Measurements from ENCODE around the gene CDKL4. TPM values are rescaled to one million over a fixed set of nuclear protein-coding genes. Genes with fewer than 3 reads are reported as not detected.
A peak's percentile ranks its signal among the peaks of the same experiment; 100 is the strongest.

Gene CDKL4
- polyA plus RNA-seq, 2 of the 4 experiments (the other 2 are of a cell fraction): 0.06 TPM; not detected in 1

GRCh38 chr2:39179974-39180960 is 63.5 kb downstream of the CDKL4 start:
- Histone ChIP-seq H3K4me2 (no peak overlapping the region), H3K27ac (no peak overlapping the region), H3K4me3 (no peak overlapping the region), H3K9me3 (no peaks in the 10 kb centered on the region), H3K4me1 (no peaks in the 10 kb centered on the region)
- DNase-seq (ENCODE audit: low read depth in 1 of 2, low spot score in 1 of 2) (no peak), FAIRE-seq (no peak), ATAC-seq (peak; percentile 33 to 40; a peak in 1 of 6 replicates)
- TF ChIP-seq GATA3 (IDR thresholded peaks at IDR 0.05; ENCODE audit: borderline replicate concordance) (no peak), MYC (IDR thresholded peaks at IDR 0.05; ENCODE audit: borderline replicate concordance, low read length) (no peak), RARB (CRISPR knock-in tag; IDR thresholded peaks at IDR 0.05) (no peak), ELK1 (IDR thresholded peaks at IDR 0.05; ENCODE audit: low read depth, low read length) (no peak), BCL3 (IDR thresholded peaks at IDR 0.05) (no peak), POLR2A (IDR thresholded peaks at IDR 0.05; ENCODE audit: low read length) (0 out of 2 replicates have a peak, but pooled peaks have one; percentile 6)
- ChIA-PET CTCF (interaction anchor here (0.6 to 1.4 kb wide), 5 partner anchors 12 to 1317 kb away, joined by 3 to 4 read pairs (median 4); no protein-coding TSS in a partner anchor), POLR2A (no interaction called here)
- 73% methylated on average over 12 of the region's 12 CpGs for WGBS (ENCODE audit: missing lambda C conversion rate)

GRCh38 chr2:39178756-39179155 is 65.0 kb downstream of the CDKL4 start:
- no peak overlapping the region for H3K4me2 ChIP-seq
- ChIA-PET POLR2A (no interaction called here), CTCF (interaction anchor here (1.0 to 1.1 kb wide), 2 partner anchors 10 to 119 kb away, joined by 3 read pairs; no protein-coding TSS in a partner anchor)
- 75% methylated on average over 4 of the region's 4 CpGs for WGBS (ENCODE audit: missing lambda C conversion rate)
- DNase-seq (ENCODE audit: low read depth in 1 of 2, low spot score in 1 of 2) (no peak), ATAC-seq (no peak), FAIRE-seq (no peak)
- no peak overlapping the region for H3K4me3 ChIP-seq
- H3K4me1 ChIP-seq: no peaks in the 10 kb centered on the region
- H3K27ac ChIP-seq: no peak overlapping the region
- TF ChIP-seq NPAS2 (CRISPR knock-in tag; IDR thresholded peaks at IDR 0.05; ENCODE audit: borderline replicate concordance): no peak
- peak; percentile 22 to 56; a peak in 1 of 4 replicates for TF ChIP-seq CEBPB (IDR thresholded peaks at IDR 0.05)
- no peaks in the 10 kb centered on the region for H3K9me3 ChIP-seq

- no peaks in the 10 kb centered on the region for H3K4me1 ChIP-seq
- ChIA-PET CTCF (interaction anchor here (0.8 to 0.9 kb wide), 2 partner anchors 9 to 22 kb away, joined by 3 read pairs; no protein-coding TSS in a partner anchor), POLR2A (no interaction called here)
- DNase-seq (ENCODE audit: low read depth in 1 of 2, low spot score in 1 of 2) (no peak), FAIRE-seq (no peak), ATAC-seq (0 out of 6 replicates have a peak, but pooled peaks of 1 of the 2 experiments have one; percentile 31)
- no peaks in the 10 kb centered on the region for H3K9me3 ChIP-seq
- H3K4me3 ChIP-seq: no peak overlapping the region
- no peak overlapping the region for H3K4me2 ChIP-seq
- TF ChIP-seq MAFK (IDR thresholded peaks at IDR 0.05; ENCODE audit: partially characterized antibody) (no peak), KDM1A (IDR thresholded peaks at IDR 0.05; ENCODE audit: low read depth) (no peak), HOXB13 (CRISPR knock-in tag; IDR thresholded peaks at IDR 0.05; ENCODE audit: low read depth) (no peak), TFCP2L1 (CRISPR knock-in tag; IDR thresholded peaks at IDR 0.05) (no peak), MAZ (IDR thresholded peaks at IDR 0.05; ENCODE audit: borderline replicate concordance, low read depth, low read length) (no peak), ESRRA (IDR thresholded peaks at IDR 0.05; ENCODE audit: borderline replicate concordance, low read length) (no peak), POLR2AphosphoS2 (conservative IDR thresholded peaks at IDR 0.05; ENCODE audit: low read length) (no peak), NFE2L2 (conservative IDR thresholded peaks at IDR 0.05; ENCODE audit: low read length) (no peak), MAX (IDR thresholded peaks at IDR 0.05) (no peak), HMGXB4 (CRISPR knock-in tag; IDR thresholded peaks at IDR 0.05; ENCODE audit: borderline replicate concordance) (no peak), E2F6 (IDR thresholded peaks at IDR 0.05; ENCODE audit: borderline replicate concordance, low read depth) (no peak), POLR2A (IDR thresholded peaks at IDR 0.05; ENCODE audit: low read length) (no peak), BCL3 (IDR thresholded peaks at IDR 0.05) (no peak), EHMT2 (IDR thresholded peaks at IDR 0.05; ENCODE audit: low read depth) (no peak), GATA3 (IDR thresholded peaks at IDR 0.05; ENCODE audit: borderline replicate concordance) (no peak), RFX5 (IDR thresholded peaks at IDR 0.05) (no peak), FOSB (CRISPR knock-in tag; IDR thresholded peaks at IDR 0.05) (no peak), NPAS2 (CRISPR knock-in tag; IDR thresholded peaks at IDR 0.05; ENCODE audit: borderline replicate concordance) (no peak), ZFP36 (IDR thresholded peaks at IDR 0.05; ENCODE audit: borderline replicate concordance, partially characterized antibody) (no peak)
- no peak overlapping the region for H3K27ac ChIP-seq
- 45% methylated on average over 4 of the region's 4 CpGs for WGBS (ENCODE audit: missing lambda C conversion rate)
Measured at GRCh38 chr2:39176997-39177396, 66.8 kb downstream of the CDKL4 start.

Measured in A549 (cell line).